Liver (tissue), 9 donors: ENCODE measurements around the gene MACROH2A2. TPM values are rescaled to one million over a fixed set of nuclear protein-coding genes. Genes with fewer than 3 reads are reported as not detected.

Source experiments
- DNase-seq: peaks from one replicate; pipeline ENCODE4 v3.0.0-alpha.2; 2017; ENCODE audit warnings: low spot score
- H3K27ac ChIP-seq, 2 donors: one replicate each; pipeline ENCODE4 v1.7.0; 2013; ENCODE audit warnings: inconsistent platforms in 2 of 2, low read length in 2 of 2, control low read depth in 1 of 2, low read depth in 1 of 2, mild to moderate bottlenecking in 1 of 2
- H3K27me3 ChIP-seq, 4 donors: one replicate each; pipeline versions ENCODE4 v1.6.1 to v1.7.0; 2013; ENCODE audit warnings: low read length in 3 of 4, inconsistent platforms in 1 of 4, mild to moderate bottlenecking in 1 of 4, moderate library complexity in 1 of 4; ENCODE audit not compliant: control insufficient read depth in 4 of 4, insufficient read depth in 4 of 4
- H3K36me3 ChIP-seq, 4 donors: one replicate each; pipeline versions ENCODE4 v1.6.1 to v1.7.0; 2013; ENCODE audit warnings: low read length in 3 of 4, mild to moderate bottlenecking in 3 of 4, low read depth in 1 of 4, moderate library complexity in 1 of 4; ENCODE audit not compliant: control insufficient read depth in 4 of 4, insufficient read depth in 3 of 4
- H3K4me1 ChIP-seq, 4 donors: one replicate each; pipeline versions ENCODE4 v1.6.1 to v1.7.0; 2013; ENCODE audit warnings: low read length in 3 of 4, mild to moderate bottlenecking in 3 of 4, moderate library complexity in 1 of 4; ENCODE audit not compliant: control insufficient read depth in 4 of 4, insufficient read depth in 4 of 4
- H3K4me3 ChIP-seq, 3 donors: one replicate each; pipeline versions ENCODE4 v1.6.1 to v1.7.0; 2013; ENCODE audit warnings: low read length in 3 of 3, control low read depth in 1 of 3, low read depth in 1 of 3, mild to moderate bottlenecking in 1 of 3
- H3K9ac ChIP-seq, 2 donors: one replicate each; pipeline ENCODE4 v1.7.0; 2013; ENCODE audit warnings: low read length in 2 of 2, mild to moderate bottlenecking in 2 of 2, moderate library complexity in 2 of 2, control low read depth in 1 of 2, low read depth in 1 of 2
- H3K9me3 ChIP-seq, 4 donors: one replicate each; pipeline versions ENCODE4 v1.6.1 to v1.7.0; 2013; ENCODE audit warnings: low read length in 3 of 4; ENCODE audit not compliant: control insufficient read depth in 4 of 4
- EGR1 ChIP-seq, 2 donors: IDR thresholded peaks; 2 replicates each; pipeline ENCODE4 v1.6.1; 2016 to 2018; ENCODE audit warnings: antibody characterized with exemption in 2 of 2, low read depth in 2 of 2
- FOXA1 ChIP-seq: IDR thresholded peaks from 2 replicates; pipeline ENCODE4 v1.6.1; 2016; ENCODE audit warnings: antibody characterized with exemption
- FOXA2 ChIP-seq: IDR thresholded peaks from 2 replicates; pipeline ENCODE4 v1.6.1; 2016; ENCODE audit warnings: antibody characterized with exemption
- GABPA ChIP-seq, 2 donors: IDR thresholded peaks in 1 of 2; conservative IDR thresholded peaks in 1 of 2; 2 replicates each; pipeline ENCODE4 v1.6.1; 2016; ENCODE audit warnings: antibody characterized with exemption in 2 of 2, mild to moderate bottlenecking in 1 of 2, moderate library complexity in 1 of 2
- HNF4A ChIP-seq, 2 donors: conservative IDR thresholded peaks; 2 replicates each; pipeline ENCODE4 v1.6.1; 2016; ENCODE audit warnings: antibody characterized with exemption in 2 of 2, mild to moderate bottlenecking in 2 of 2
- HNF4G ChIP-seq: IDR thresholded peaks from 2 replicates; pipeline ENCODE4 v1.6.1; 2016; ENCODE audit warnings: antibody characterized with exemption
- NR2F2 ChIP-seq: IDR thresholded peaks from 2 replicates; pipeline ENCODE4 v1.6.1; 2016; ENCODE audit warnings: antibody characterized with exemption
- RAD21 ChIP-seq, 2 donors: IDR thresholded peaks; 2 replicates each; pipeline ENCODE4 v1.6.1; 2016; ENCODE audit warnings: antibody characterized with exemption in 2 of 2, mild to moderate bottlenecking in 2 of 2
- RXRA ChIP-seq, 2 donors: IDR thresholded peaks; 2 replicates each; pipeline ENCODE4 v1.6.1; 2017 to 2018; ENCODE audit warnings: antibody characterized with exemption in 2 of 2, mild to moderate bottlenecking in 1 of 2
- SP1 ChIP-seq: IDR thresholded peaks from 2 replicates; pipeline ENCODE4 v1.6.1; 2018; ENCODE audit warnings: antibody characterized with exemption, mild to moderate bottlenecking
- TAF1 ChIP-seq: conservative IDR thresholded peaks from 2 replicates; pipeline ENCODE4 v1.6.1; 2016; ENCODE audit warnings: antibody characterized with exemption, mild to moderate bottlenecking
- YY1 ChIP-seq: IDR thresholded peaks from 2 replicates; pipeline ENCODE4 v1.6.1; 2016; ENCODE audit warnings: antibody characterized with exemption, mild to moderate bottlenecking
- WGBS: extraction: QIAGEN DNeasy Blood & Tissue Kit; methylation state at CpG from one replicate; pipeline ENCODE4 v1.1.7; 2013; 5-methylcytosine and 5-hydroxymethylcytosine counted together
- polyA plus RNA-seq, 2 donors: library from polyadenylated mRNA; stranded (reverse) in 1 of 2; unstranded in 1 of 2; fragments of 200-250 nt in 1 of 2; fragments of >200 nt in 1 of 2; fragmentation: Nextera tagmentation in 1 of 2; extraction: Ambion mirVana in 1 of 2; gene quantifications; one replicate each; pipeline versions ENCODE4 v1.2.1 to v1.2.3, GENCODE V29; 2013 to 2015
- total RNA-seq, 2 donors: library from RNA; depleted of rRNA; stranded (reverse); fragments of >200 nt; gene quantifications; one replicate each; pipeline ENCODE4 v1.2.3, GENCODE V29; 2014
- TF ChIP-seq, protein P1 (sequence below): IDR thresholded peaks from 2 replicates; pipeline ENCODE4 v1.6.1; 2016; ENCODE audit warnings: antibody characterized with exemption, mild to moderate bottlenecking
- TF ChIP-seq, protein P2 (sequence below): fragments of 150-350 bp; IDR thresholded peaks from 2 replicates; pipeline ENCODE4 v1.5.1; 2017; ENCODE audit warnings: improper control_type of control experiment, low read depth, low read length; ENCODE audit not compliant: missing input control
- TF ChIP-seq, protein P3 (sequence below): IDR thresholded peaks from 2 replicates; pipeline ENCODE4 v1.6.1; 2016; ENCODE audit warnings: antibody characterized with exemption
- TF ChIP-seq, protein P4 (sequence below): IDR thresholded peaks from 2 replicates; pipeline ENCODE4 v1.6.1; 2016; ENCODE audit warnings: antibody characterized with exemption
- TF ChIP-seq, protein P5 (sequence below): IDR thresholded peaks from 2 replicates; pipeline ENCODE4 v1.6.1; 2016; ENCODE audit warnings: antibody characterized with exemption
- donor health status: healthy.
- donor health status: healthy.
- donor health status: healthy.
- donor health status: healthy.
- donor health status: healthy.

MACROH2A2 gene
- total and polyA plus RNA-seq, 4 donors, result 1.2 to 7.2 (median 3.4) TPM

DNA sequence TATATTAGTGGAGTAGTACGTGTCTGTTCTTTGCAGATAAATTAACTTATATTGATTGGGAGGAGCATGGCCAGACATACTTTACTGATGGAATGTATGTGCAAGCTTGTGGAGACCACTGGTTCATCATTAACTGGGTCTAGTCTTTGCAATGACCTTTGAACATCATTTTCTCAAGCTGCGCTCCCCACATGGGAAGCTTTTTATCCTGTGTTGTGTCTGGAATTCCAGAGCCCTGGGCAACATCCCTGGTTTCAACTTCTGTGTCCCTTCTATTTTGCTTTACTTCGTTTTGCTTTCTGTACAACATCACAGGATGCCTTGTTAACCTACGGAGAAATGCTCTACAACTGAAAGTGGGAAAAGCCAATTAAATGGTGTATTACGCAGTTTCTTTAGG is 38.3 kb downstream of the MACROH2A2 start:
- H3K27ac ChIP-seq, result no peak overlapping the region
- H3K36me3 ChIP-seq, result no peaks in the 10 kb centered on the region
- peaks cover 4 to 44% (median 29%) of the 10 kb centered on the region in 4 donors for H3K4me1 ChIP-seq
- 69% methylated on average over 5 of the region's 5 CpGs for WGBS
- no peak overlapping the region for H3K9ac ChIP-seq
- TF ChIP-seq HNF4A (conservative IDR thresholded peaks at IDR 0.05) (peak; percentile 44 to 63), GABPA (IDR thresholded peaks at IDR 0.05 in 1 of 2, conservative IDR thresholded peaks at IDR 0.05 in 1 of 2) (no peak), SP1 (peak; percentile 73), FOXA1 (no peak), FOXA2 (no peak), RXRA (IDR thresholded peaks at IDR 0.05) (peak; percentile 17 to 52), RAD21 (IDR thresholded peaks at IDR 0.05) (peak in 1 of 2 donors; percentile 19)
- TF ChIP-seq, protein P1, sequence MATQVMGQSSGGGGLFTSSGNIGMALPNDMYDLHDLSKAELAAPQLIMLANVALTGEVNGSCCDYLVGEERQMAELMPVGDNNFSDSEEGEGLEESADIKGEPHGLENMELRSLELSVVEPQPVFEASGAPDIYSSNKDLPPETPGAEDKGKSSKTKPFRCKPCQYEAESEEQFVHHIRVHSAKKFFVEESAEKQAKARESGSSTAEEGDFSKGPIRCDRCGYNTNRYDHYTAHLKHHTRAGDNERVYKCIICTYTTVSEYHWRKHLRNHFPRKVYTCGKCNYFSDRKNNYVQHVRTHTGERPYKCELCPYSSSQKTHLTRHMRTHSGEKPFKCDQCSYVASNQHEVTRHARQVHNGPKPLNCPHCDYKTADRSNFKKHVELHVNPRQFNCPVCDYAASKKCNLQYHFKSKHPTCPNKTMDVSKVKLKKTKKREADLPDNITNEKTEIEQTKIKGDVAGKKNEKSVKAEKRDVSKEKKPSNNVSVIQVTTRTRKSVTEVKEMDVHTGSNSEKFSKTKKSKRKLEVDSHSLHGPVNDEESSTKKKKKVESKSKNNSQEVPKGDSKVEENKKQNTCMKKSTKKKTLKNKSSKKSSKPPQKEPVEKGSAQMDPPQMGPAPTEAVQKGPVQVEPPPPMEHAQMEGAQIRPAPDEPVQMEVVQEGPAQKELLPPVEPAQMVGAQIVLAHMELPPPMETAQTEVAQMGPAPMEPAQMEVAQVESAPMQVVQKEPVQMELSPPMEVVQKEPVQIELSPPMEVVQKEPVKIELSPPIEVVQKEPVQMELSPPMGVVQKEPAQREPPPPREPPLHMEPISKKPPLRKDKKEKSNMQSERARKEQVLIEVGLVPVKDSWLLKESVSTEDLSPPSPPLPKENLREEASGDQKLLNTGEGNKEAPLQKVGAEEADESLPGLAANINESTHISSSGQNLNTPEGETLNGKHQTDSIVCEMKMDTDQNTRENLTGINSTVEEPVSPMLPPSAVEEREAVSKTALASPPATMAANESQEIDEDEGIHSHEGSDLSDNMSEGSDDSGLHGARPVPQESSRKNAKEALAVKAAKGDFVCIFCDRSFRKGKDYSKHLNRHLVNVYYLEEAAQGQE, result no peak
- TF ChIP-seq, protein P2, sequence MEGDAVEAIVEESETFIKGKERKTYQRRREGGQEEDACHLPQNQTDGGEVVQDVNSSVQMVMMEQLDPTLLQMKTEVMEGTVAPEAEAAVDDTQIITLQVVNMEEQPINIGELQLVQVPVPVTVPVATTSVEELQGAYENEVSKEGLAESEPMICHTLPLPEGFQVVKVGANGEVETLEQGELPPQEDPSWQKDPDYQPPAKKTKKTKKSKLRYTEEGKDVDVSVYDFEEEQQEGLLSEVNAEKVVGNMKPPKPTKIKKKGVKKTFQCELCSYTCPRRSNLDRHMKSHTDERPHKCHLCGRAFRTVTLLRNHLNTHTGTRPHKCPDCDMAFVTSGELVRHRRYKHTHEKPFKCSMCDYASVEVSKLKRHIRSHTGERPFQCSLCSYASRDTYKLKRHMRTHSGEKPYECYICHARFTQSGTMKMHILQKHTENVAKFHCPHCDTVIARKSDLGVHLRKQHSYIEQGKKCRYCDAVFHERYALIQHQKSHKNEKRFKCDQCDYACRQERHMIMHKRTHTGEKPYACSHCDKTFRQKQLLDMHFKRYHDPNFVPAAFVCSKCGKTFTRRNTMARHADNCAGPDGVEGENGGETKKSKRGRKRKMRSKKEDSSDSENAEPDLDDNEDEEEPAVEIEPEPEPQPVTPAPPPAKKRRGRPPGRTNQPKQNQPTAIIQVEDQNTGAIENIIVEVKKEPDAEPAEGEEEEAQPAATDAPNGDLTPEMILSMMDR, result no peak
- TF ChIP-seq, protein P3, sequence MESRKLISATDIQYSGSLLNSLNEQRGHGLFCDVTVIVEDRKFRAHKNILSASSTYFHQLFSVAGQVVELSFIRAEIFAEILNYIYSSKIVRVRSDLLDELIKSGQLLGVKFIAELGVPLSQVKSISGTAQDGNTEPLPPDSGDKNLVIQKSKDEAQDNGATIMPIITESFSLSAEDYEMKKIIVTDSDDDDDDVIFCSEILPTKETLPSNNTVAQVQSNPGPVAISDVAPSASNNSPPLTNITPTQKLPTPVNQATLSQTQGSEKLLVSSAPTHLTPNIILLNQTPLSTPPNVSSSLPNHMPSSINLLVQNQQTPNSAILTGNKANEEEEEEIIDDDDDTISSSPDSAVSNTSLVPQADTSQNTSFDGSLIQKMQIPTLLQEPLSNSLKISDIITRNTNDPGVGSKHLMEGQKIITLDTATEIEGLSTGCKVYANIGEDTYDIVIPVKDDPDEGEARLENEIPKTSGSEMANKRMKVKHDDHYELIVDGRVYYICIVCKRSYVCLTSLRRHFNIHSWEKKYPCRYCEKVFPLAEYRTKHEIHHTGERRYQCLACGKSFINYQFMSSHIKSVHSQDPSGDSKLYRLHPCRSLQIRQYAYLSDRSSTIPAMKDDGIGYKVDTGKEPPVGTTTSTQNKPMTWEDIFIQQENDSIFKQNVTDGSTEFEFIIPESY, result no peak
- no peak for DNase-seq
- no peaks in the 10 kb centered on the region for H3K27me3 ChIP-seq
- no peaks in the 10 kb centered on the region for H3K9me3 ChIP-seq
- H3K4me3 ChIP-seq, result no peak overlapping the region

DNA sequence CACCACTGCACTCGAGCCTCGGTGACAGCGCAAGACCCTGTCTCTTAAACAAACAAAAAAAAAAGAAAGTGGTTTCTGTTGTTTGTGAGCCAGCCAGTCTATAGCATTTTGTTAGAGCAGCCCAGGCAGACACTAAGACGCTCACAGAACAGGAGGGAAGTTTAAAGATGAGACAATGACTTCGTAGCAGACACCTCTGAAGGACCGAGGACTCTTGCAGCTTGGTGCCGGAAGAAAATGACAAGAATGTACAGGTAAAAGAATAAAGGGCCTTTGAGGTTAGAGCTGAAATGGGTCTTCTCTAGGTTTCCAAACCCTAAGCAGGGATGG is 39.7 kb downstream of the MACROH2A2 start:
- H3K4me3 ChIP-seq, result no peak overlapping the region

More for the DNA sequence above, 39.7 kb downstream of the MACROH2A2 start:
- no peak for DNase-seq
- Histone ChIP-seq H3K27ac (no peak overlapping the region), H3K9ac (no peak overlapping the region), H3K4me1 (peaks cover 0 to 36% (median 18%) of the 10 kb centered on the region in 4 donors), H3K9me3 (no peaks in the 10 kb centered on the region), H3K36me3 (no peaks in the 10 kb centered on the region), H3K27me3 (no peaks in the 10 kb centered on the region)
- TF ChIP-seq EGR1 (IDR thresholded peaks at IDR 0.05; ENCODE audit: low read depth in 2 of 2) (no peak), GABPA (IDR thresholded peaks at IDR 0.05 in 1 of 2, conservative IDR thresholded peaks at IDR 0.05 in 1 of 2) (no peak), HNF4G (no peak), SP1 (no peak), RAD21 (IDR thresholded peaks at IDR 0.05) (no peak), YY1 (no peak), TAF1 (no peak), HNF4A (conservative IDR thresholded peaks at IDR 0.05) (no peak), FOXA2 (no peak), NR2F2 (no peak)
- TF ChIP-seq, protein P1, result no peak
- TF ChIP-seq, protein P3, result no peak
- TF ChIP-seq, protein P4, sequence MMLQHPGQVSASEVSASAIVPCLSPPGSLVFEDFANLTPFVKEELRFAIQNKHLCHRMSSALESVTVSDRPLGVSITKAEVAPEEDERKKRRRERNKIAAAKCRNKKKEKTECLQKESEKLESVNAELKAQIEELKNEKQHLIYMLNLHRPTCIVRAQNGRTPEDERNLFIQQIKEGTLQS, result no peak
- TF ChIP-seq, protein P5, sequence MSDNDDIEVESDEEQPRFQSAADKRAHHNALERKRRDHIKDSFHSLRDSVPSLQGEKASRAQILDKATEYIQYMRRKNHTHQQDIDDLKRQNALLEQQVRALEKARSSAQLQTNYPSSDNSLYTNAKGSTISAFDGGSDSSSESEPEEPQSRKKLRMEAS, result no peak
- 88% methylated on average over 7 of the region's 7 CpGs for WGBS
